Amygdala (tissue), 56 donors: ENCODE measurements around the gene PEX14.

ENCODE experiments used
- DNase-seq, 56 donors: peaks; one replicate each; lab custom pipeline; 2025; lab: John Stamatoyannopoulos, UW

Gene PEX14

GRCh38 chr1:10583641-10584040 lies 108.9 kb downstream of the PEX14 start:
- DNase-seq = no peak

- no peak for DNase-seq
Observed at GRCh38 chr1:10585242-10585641, 110.5 kb downstream of the PEX14 start.

- DNase-seq = peak in 1 of 56 donors; percentile 7
Observed at GRCh38 chr1:10586125-10586524, 111.4 kb downstream of the PEX14 start.

- DNase-seq = no peak
Observed at GRCh38 chr1:10588640-10589039, 113.9 kb downstream of the PEX14 start.

- DNase-seq = no peak
Observed at GRCh38 chr1:10589074-10589473, 114.3 kb downstream of the PEX14 start.

- DNase-seq = no peak
Observed at GRCh38 chr1:10591010-10591409, 116.3 kb downstream of the PEX14 start.

GRCh38 chr1:10592373-10592772 lies 117.6 kb downstream of the PEX14 start:
- no peak for DNase-seq

- DNase-seq = no peak
Observed at GRCh38 chr1:10593750-10594149, 119.0 kb downstream of the PEX14 start.

- no peak for DNase-seq
Observed at GRCh38 chr1:10594595-10595223, 120.0 kb downstream of the PEX14 start.

- no peak for DNase-seq
Observed at GRCh38 chr1:10596780-10597179, 122.0 kb downstream of the PEX14 start.

GRCh38 chr1:10597492-10598388 lies 123.0 kb downstream of the PEX14 start:
- no peak for DNase-seq

- DNase-seq = peak in 17 of 56 donors; percentile 3 to 48 (median 11)
Observed at GRCh38 chr1:10598389-10598702, 123.6 kb downstream of the PEX14 start.

- no peak for DNase-seq
Observed at GRCh38 chr1:10599194-10599861, 124.6 kb downstream of the PEX14 start.

- DNase-seq = no peak
Observed at GRCh38 chr1:10601342-10602070, 126.8 kb downstream of the PEX14 start.

GRCh38 chr1:10602936-10603335 lies 128.2 kb downstream of the PEX14 start:
- no peak for DNase-seq

- no peak for DNase-seq
Observed at GRCh38 chr1:10604966-10605365, 130.2 kb downstream of the PEX14 start.

- no peak for DNase-seq
Observed at GRCh38 chr1:10606064-10606463, 131.3 kb downstream of the PEX14 start.

GRCh38 chr1:10607228-10607627 lies 132.5 kb downstream of the PEX14 start:
- no peak for DNase-seq

GRCh38 chr1:10608690-10609089 lies 133.9 kb downstream of the PEX14 start:
- DNase-seq = no peak

- DNase-seq = no peak
Observed at GRCh38 chr1:10610901-10611600, 136.3 kb downstream of the PEX14 start.
